Neuron (in vitro differentiated cells): ENCODE results near the gene FANCL.
"Not testable (repeated sequence)": the region's sequence is repeated elsewhere in the genome, so short reads cannot be mapped to it uniquely, and the experiment has no call there.

Experiments
- H2AFZ ChIP-seq: one replicate; pipeline ENCODE4 v1.6.1; 2013; ENCODE audit warnings: low read depth, mild to moderate bottlenecking, inconsistent platforms, low read length, moderate library complexity
- H3K27me3 ChIP-seq: one replicate; pipeline ENCODE4 v1.6.1; 2013; ENCODE audit warnings: low read length; ENCODE audit not compliant: insufficient read depth
- H3K36me3 ChIP-seq: one replicate; pipeline ENCODE4 v1.6.1; 2013; ENCODE audit warnings: low read length; ENCODE audit not compliant: insufficient read depth
- H3K4me1 ChIP-seq: one replicate; pipeline ENCODE4 v1.6.1; 2013; ENCODE audit warnings: low read length; ENCODE audit not compliant: insufficient read depth
- H3K4me3 ChIP-seq: 2 replicates; pipeline ENCODE4 v1.5.1; 2013; ENCODE audit warnings: mild to moderate bottlenecking, low read length, moderate library complexity
- H3K9me3 ChIP-seq: one replicate; pipeline ENCODE4 v1.6.1; 2013; ENCODE audit warnings: low read length

FANCL gene

DNA sequence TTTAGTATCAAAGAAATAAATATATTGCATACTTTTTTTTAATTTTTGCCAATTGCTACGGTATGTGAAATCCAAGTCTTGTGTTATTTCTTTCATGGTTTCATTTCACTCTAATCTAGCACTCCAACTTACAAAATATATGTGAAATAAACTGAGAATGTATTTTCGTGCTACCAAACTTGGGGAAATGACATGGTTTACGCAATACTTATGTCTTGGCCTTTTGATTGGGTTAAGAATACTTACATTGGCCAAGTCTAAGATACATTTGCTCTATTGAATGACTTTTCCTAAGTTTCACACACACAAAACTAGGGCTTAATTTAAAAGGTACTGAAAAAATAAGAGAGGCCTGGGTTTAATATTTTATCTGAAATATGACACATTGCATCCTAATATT, 114.0 kb downstream of the FANCL start:
- Histone ChIP-seq H3K9me3 (no peaks in the 10 kb centered on the region), H3K36me3 (no peaks in the 10 kb centered on the region), H3K27me3 (no peaks in the 10 kb centered on the region), H3K4me1 (no peaks in the 10 kb centered on the region), H3K4me3 (no peak overlapping the region), H2AFZ (no peak overlapping the region)

GRCh38 chr2:58122540-58122939, 118.6 kb downstream of the FANCL start:
- no peak overlapping the region for H3K4me3 ChIP-seq
- no peaks in the 10 kb centered on the region for H3K9me3 ChIP-seq
- no peaks in the 10 kb centered on the region for H3K27me3 ChIP-seq
- H2AFZ ChIP-seq, result no peak overlapping the region
- H3K4me1 ChIP-seq, result no peaks in the 10 kb centered on the region
- no peaks in the 10 kb centered on the region for H3K36me3 ChIP-seq

DNA sequence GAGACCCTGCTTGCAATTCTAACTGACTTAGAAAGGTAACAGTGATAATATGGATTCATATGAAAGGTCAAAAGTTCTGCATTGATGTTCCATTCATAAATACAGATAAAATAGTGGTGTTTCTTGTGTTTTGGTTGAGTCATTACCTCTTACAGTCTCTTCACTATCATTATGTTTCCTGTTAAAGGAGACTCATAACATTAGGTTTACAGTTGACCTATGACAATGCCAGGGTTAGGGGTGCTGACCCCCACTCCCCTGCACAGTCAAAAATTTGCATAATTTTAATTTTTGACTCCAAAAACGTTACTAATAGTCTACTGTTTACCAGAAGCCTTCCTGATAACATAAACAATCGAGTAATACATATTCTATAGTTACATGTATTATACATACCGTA, 119.1 kb downstream of the FANCL start:
- H3K27me3 ChIP-seq, result no peaks in the 10 kb centered on the region
- no peaks in the 10 kb centered on the region for H3K4me1 ChIP-seq
- no peak overlapping the region for H2AFZ ChIP-seq
- H3K4me3 ChIP-seq, result no peak overlapping the region
- H3K36me3 ChIP-seq, result no peaks in the 10 kb centered on the region
- H3K9me3 ChIP-seq, result no peaks in the 10 kb centered on the region

DNA sequence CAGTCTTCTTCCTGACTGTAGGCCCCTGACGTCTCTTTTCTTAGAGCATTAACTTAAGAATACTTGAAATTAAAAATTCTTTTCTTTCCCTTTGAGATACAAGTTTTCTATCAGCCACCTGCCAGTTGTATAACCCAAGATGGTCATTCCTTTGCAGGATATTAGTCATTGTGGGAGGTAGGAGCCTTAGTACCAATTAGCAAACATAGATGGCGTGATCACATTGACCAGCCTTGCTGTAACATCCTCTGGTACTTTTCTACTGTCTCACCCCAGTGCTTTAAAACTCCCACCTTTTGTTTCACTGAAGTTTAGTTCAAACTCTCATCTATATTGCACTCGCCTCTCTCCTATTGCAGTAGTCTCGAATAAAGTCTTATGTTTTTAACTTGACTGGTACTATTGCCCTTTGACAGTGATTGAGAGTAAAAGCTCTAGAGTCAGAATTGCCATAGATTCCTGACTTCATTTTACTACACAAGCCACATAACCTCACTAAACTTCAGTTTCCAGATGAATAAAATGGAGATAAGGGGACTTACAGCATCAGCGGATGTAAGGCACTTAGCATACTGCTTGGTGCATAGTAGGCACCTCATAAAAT, 120.4 kb downstream of the FANCL start:
- H3K4me1 ChIP-seq, result no peaks in the 10 kb centered on the region
- H2AFZ ChIP-seq, result no peak overlapping the region
- H3K9me3 ChIP-seq, result no peaks in the 10 kb centered on the region
- no peaks in the 10 kb centered on the region for H3K27me3 ChIP-seq
- H3K4me3 ChIP-seq, result no peak overlapping the region
- H3K36me3 ChIP-seq, result no peaks in the 10 kb centered on the region

- H3K4me3 ChIP-seq, H3K4me1 ChIP-seq, H3K36me3 ChIP-seq, H2AFZ ChIP-seq, H3K9me3 ChIP-seq, H3K27me3 ChIP-seq: not testable (repeated sequence)
Observed at GRCh38 chr2:58113563-58113962, 127.6 kb downstream of the FANCL start.

- no peak overlapping the region for H3K4me3 ChIP-seq
Observed at GRCh38 chr2:58110765-58111164, 130.4 kb downstream of the FANCL start.

DNA sequence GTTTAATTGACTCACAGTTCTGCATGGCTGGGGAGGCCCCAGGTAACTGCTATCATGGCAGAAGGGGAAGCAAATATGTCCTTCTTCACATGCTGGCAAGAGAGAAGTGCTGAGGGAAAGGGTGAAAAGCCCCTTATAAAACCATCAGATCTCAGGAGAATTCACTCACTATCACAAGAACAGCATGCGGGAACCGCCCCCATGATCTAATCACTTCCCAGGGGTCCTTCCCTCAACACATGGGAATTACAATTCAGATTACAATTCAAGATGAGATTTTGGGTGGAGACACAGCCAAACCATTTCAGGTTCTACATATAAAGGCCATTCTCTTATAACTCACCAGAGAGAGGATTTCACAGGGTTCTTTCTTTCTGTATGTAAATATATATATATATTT, 131.6 kb downstream of the FANCL start:
- Histone ChIP-seq H3K4me1 (no peaks in the 10 kb centered on the region), H3K36me3 (no peaks in the 10 kb centered on the region), H3K4me3 (no peak overlapping the region), H3K9me3 (no peaks in the 10 kb centered on the region), H2AFZ (no peak overlapping the region), H3K27me3 (no peaks in the 10 kb centered on the region)

More at GRCh38 chr2:58110765-58111164, 130.4 kb downstream of the FANCL start:
- no peaks in the 10 kb centered on the region for H3K27me3 ChIP-seq
- no peak overlapping the region for H2AFZ ChIP-seq
- no peaks in the 10 kb centered on the region for H3K36me3 ChIP-seq
- H3K4me1 ChIP-seq, result no peaks in the 10 kb centered on the region
- H3K9me3 ChIP-seq, result no peaks in the 10 kb centered on the region
